Lung microvascular endothelial cell (primary cell): ENCODE data around the gene PRKN. TPM values are rescaled to one million over a fixed set of nuclear protein-coding genes. Genes with fewer than 3 reads are reported as not detected.

Experiments
- DNase-seq, 2 donors: peaks; one replicate each; pipeline versions ENCODE4 v3.0.0 to v3.0.0-alpha.2; 2010; ENCODE audit warnings: low read depth in 2 of 2
- total RNA-seq: library from RNA; depleted of rRNA; stranded (reverse); fragments of >200 nt; gene quantifications from 2 replicates; pipeline ENCODE4 v1.2.1, GENCODE V29; 2014

The PRKN gene
- total RNA-seq, 1 donor from 2014 or later: 0.40 TPM

GRCh38 chr6:161554883-161555282 is 1172.7 kb downstream of the PRKN start:
- DNase-seq: no peak

GRCh38 chr6:161549977-161550655 is 1177.5 kb downstream of the PRKN start:
- DNase-seq: no peak

GRCh38 chr6:161548713-161549296 is 1178.8 kb downstream of the PRKN start:
- no peak for DNase-seq

- DNase-seq: no peak
These were observed 1179.9 kb downstream of the PRKN start for GRCh38 chr6:161547617-161548016.

GRCh38 chr6:161546632-161547031 is 1180.9 kb downstream of the PRKN start:
- DNase-seq: no peak

GRCh38 chr6:161545741-161546140 is 1181.8 kb downstream of the PRKN start:
- peak in 1 of 2 donors; percentile 6 for DNase-seq

- no peak for DNase-seq
These were observed 1182.6 kb downstream of the PRKN start for GRCh38 chr6:161544801-161545480.

- no peak for DNase-seq
These were observed 1183.8 kb downstream of the PRKN start for GRCh38 chr6:161543684-161544309.

GRCh38 chr6:161542346-161542980 is 1185.1 kb downstream of the PRKN start:
- no peak for DNase-seq

- DNase-seq: no peak
These were observed 1187.0 kb downstream of the PRKN start for GRCh38 chr6:161540532-161540931.

- DNase-seq: peak in 1 of 2 donors; percentile 5
These were observed 1191.3 kb downstream of the PRKN start for GRCh38 chr6:161536224-161536630.

- no peak for DNase-seq
These were observed 1193.2 kb downstream of the PRKN start for GRCh38 chr6:161534264-161534873.

- no peak for DNase-seq
These were observed 1194.3 kb downstream of the PRKN start for GRCh38 chr6:161533266-161533665.

GRCh38 chr6:161532536-161532935 is 1195.0 kb downstream of the PRKN start:
- peak in 1 of 2 donors; percentile 1 for DNase-seq

- DNase-seq: no peak
These were observed 1200.8 kb downstream of the PRKN start for GRCh38 chr6:161526794-161527193.

- no peak for DNase-seq
These were observed 1204.2 kb downstream of the PRKN start for GRCh38 chr6:161523362-161523761.

GRCh38 chr6:161522276-161522675 is 1205.3 kb downstream of the PRKN start:
- DNase-seq: no peak

GRCh38 chr6:161511447-161512095 is 1216.0 kb downstream of the PRKN start:
- DNase-seq: no peak

- no peak for DNase-seq
These were observed 1219.2 kb downstream of the PRKN start for GRCh38 chr6:161508341-161508740.

- DNase-seq: no peak
These were observed 1220.2 kb downstream of the PRKN start for GRCh38 chr6:161507375-161507774.

GRCh38 chr6:161503570-161503969 is 1224.0 kb downstream of the PRKN start:
- no peak for DNase-seq
